Mesothelial cell of epicardium (in vitro differentiated cells): Measurements from ENCODE around the gene LCE3D. TPM values are rescaled to one million over a fixed set of nuclear protein-coding genes. Genes with fewer than 3 reads are reported as not detected.

Source experiments
- DNase-seq, 2 experiments: peaks; one replicate each; pipeline ENCODE4 v3.0.0; 2021; ENCODE audit warnings: low spot score in 2 of 2; ENCODE audit not compliant: unreplicated experiment in 2 of 2
- H3K27ac Mint-ChIP-seq: 2 replicates; pipeline ENCODE4 v1.8.0; 2021; ENCODE audit warnings: mixed read lengths
- H3K27me3 Mint-ChIP-seq: 2 replicates; pipeline ENCODE4 v1.8.0; 2021; ENCODE audit warnings: low read depth, mixed read lengths
- H3K36me3 Mint-ChIP-seq: 2 replicates; pipeline ENCODE4 v1.8.0; 2021; ENCODE audit warnings: mixed read lengths
- H3K4me1 Mint-ChIP-seq: 2 replicates; pipeline ENCODE4 v1.8.0; 2021; ENCODE audit warnings: mixed read lengths
- H3K4me3 Mint-ChIP-seq: 2 replicates; pipeline ENCODE4 v1.8.0; 2021; ENCODE audit warnings: mild to moderate bottlenecking, moderate library complexity, mixed read lengths
- H3K9me3 Mint-ChIP-seq: 2 replicates; pipeline ENCODE4 v1.8.0; 2021; ENCODE audit warnings: mixed read lengths
- CTCF ChIP-seq: fragments of 200-600 bp; sonication (generic); IDR thresholded peaks from one replicate; pipeline ENCODE4 v1.5.0; 2021; ENCODE audit warnings: antibody characterized with exemption; ENCODE audit not compliant: unreplicated experiment
- total RNA-seq: library from RNA; stranded (reverse); gene quantifications from 3 replicates; pipeline ENCODE4 v1.2.1, GENCODE V29; 2021

The LCE3D gene
- total RNA-seq, 1 donor from 2014 or later = not detected

DNA sequence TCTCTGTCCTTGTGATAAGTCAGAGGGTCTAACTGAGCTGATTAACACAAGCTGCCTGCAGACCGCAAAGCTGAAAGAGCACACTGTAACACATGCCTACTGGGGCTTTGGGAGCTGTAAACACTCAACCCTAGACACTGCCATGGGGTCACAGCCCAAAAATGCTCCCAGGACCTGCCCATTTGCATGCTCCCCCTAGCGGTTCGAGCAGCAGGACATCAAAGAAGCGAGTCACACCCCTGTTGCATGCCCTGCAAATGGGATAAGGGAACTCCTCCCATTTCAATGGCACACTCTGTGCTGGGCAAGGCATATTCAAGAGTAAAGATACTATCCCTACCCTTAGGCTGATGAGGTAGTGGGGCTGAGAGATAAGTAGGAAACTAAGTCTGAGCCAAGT lies 36.5 kb downstream of the LCE3D start:
- Mint-ChIP-seq H3K4me3 (no peak overlapping the region), H3K4me1 (no peaks in the 10 kb centered on the region), H3K27ac (no peak overlapping the region), H3K9me3 (peaks cover 70% of the 10 kb centered on the region), H3K36me3 (peaks cover 2% of the 10 kb centered on the region), H3K27me3 (no peaks in the 10 kb centered on the region)
- no peak for DNase-seq
- no peak for TF ChIP-seq CTCF

DNA sequence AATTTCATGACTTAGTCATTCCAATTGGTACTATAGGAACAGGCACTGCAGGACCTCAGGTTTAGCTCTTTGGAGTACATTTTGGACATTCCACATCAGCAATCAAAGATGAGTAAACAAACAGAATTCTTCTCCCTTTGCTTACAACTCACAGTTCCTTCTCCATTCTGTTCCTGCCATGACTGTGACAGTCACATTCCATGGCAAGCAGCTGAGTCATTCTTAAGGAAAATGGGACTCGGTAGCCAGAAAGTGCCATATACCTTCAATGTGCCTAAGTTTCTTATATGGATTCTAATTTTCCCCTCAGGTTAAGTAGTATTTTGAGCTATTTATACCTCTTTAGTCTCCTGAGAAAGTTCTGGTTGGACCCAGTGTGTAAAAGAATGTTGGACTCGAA lies 40.4 kb downstream of the LCE3D start:
- H3K4me3 Mint-ChIP-seq = no peak overlapping the region
- no peaks in the 10 kb centered on the region for H3K4me1 Mint-ChIP-seq
- peaks cover 2% of the 10 kb centered on the region for H3K36me3 Mint-ChIP-seq
- no peak overlapping the region for H3K27ac Mint-ChIP-seq
- no peak for TF ChIP-seq CTCF
- H3K27me3 Mint-ChIP-seq = no peaks in the 10 kb centered on the region
- peaks cover 85% of the 10 kb centered on the region for H3K9me3 Mint-ChIP-seq
- no peak for DNase-seq

DNA sequence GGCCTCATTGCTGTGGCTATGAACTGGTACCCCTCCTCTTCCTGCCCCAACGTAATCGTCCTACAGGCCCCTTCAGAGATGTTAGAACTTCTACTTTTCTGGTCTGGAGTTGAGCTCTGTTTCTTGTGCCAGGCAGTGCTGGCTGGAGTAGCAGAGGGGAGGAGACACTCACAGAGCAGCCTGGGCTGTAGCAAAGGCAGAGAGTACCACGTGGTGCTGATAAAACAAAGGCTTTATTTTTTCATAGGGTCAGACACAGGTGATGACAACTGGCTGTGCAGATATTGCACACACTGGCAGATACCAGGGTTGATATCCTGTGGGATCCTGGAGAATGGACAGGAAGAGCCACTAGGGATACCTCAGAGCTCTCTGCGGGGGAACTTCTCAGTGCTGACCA lies 42.8 kb downstream of the LCE3D start:
- TF ChIP-seq CTCF = no peak
- H3K4me1 Mint-ChIP-seq = no peaks in the 10 kb centered on the region
- H3K27me3 Mint-ChIP-seq = no peaks in the 10 kb centered on the region
- no peak overlapping the region for H3K4me3 Mint-ChIP-seq
- DNase-seq = no peak
- H3K9me3 Mint-ChIP-seq = peaks cover 80% of the 10 kb centered on the region
- peaks cover 4% of the 10 kb centered on the region for H3K36me3 Mint-ChIP-seq
- H3K27ac Mint-ChIP-seq = no peak overlapping the region

DNA sequence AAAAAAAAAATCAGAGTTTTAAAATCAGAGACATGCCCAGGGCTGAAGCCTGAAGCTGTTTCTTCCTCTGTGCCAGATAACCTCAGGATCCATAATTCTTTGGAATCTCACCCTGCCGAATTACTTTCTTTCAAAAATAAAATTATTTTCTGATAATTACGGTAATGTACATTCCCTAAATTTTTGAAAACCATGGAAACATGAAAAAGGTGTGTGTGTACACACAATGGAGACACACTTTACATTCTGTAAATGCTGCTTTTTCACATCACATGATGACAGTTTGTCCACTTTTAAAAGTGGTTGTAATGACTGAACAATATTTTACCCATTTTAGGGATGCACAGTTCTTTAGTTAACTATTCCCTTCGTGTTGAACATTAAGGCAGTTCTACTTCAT lies 44.5 kb downstream of the LCE3D start:
- DNase-seq = no peak
- H3K27ac Mint-ChIP-seq = no peak overlapping the region
- no peak for TF ChIP-seq CTCF
- no peaks in the 10 kb centered on the region for H3K4me1 Mint-ChIP-seq
- peaks cover 4% of the 10 kb centered on the region for H3K36me3 Mint-ChIP-seq
- no peaks in the 10 kb centered on the region for H3K27me3 Mint-ChIP-seq
- H3K4me3 Mint-ChIP-seq = no peak overlapping the region
- peaks cover 76% of the 10 kb centered on the region for H3K9me3 Mint-ChIP-seq

DNA sequence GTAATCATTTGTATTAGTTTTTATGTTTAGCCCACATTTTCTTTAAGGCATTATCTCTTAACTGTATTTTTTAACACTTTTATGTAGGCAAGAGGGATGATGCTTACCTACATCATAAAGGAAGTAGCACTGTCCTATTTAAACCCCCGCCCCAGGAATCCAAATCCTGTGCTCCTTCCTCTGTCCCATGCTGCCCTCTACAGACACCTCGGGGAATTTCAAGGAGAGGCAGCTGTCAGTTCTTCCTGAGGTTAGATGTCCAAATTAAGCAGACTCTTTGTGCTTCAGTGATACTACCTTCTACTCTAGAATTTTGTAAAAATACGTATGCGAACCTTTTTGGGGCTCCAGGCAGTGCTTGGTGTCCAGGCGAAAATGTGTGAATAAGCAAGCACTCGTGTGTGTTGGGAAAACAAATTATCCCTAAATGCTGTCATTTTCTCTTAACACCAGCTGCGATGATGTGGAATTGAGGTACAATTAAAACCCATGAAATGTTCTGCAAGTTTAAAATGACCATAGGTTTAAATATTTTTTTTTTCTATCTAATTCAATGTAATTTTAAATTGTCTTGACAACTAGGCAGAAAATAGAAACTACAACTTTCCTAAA lies 46.9 kb downstream of the LCE3D start:
- H3K27me3 Mint-ChIP-seq = no peaks in the 10 kb centered on the region
- no peak for TF ChIP-seq CTCF
- no peak for DNase-seq
- H3K36me3 Mint-ChIP-seq = peaks cover 4% of the 10 kb centered on the region
- H3K9me3 Mint-ChIP-seq = peaks cover 75% of the 10 kb centered on the region
- no peaks in the 10 kb centered on the region for H3K4me1 Mint-ChIP-seq
- no peak overlapping the region for H3K4me3 Mint-ChIP-seq
- H3K27ac Mint-ChIP-seq = no peak overlapping the region

Other genes starting within 250 kb of the LCE3D start
- gene FLG2, start 220.5 kb downstream of the LCE3D start, total RNA-seq = not detected in 3 replicates
- gene CRNN, start 166.3 kb downstream of the LCE3D start, total RNA-seq = not detected in 3 replicates
- gene LCE5A, start 69.7 kb downstream of the LCE3D start, total RNA-seq = not detected in 3 replicates
- gene CRCT1, start 66.0 kb downstream of the LCE3D start, total RNA-seq = not detected in 3 replicates
- not detected in 3 replicates for gene LCE3E, start 13.7 kb downstream of the LCE3D start, total RNA-seq
- not detected in 3 replicates for gene LCE3C, start 19.7 kb upstream of the LCE3D start, total RNA-seq
- gene LCE3B, start 33.3 kb upstream of the LCE3D start, total RNA-seq = not detected in 3 replicates
- not detected in 3 replicates for gene LCE3A, start 42.6 kb upstream of the LCE3D start, total RNA-seq
- not detected in 3 replicates for gene LCE2D, start 82.9 kb upstream of the LCE3D start, total RNA-seq
- gene LCE2C, start 94.8 kb upstream of the LCE3D start, total RNA-seq = not detected in 3 replicates
- not detected in 3 replicates for gene LCE2B, start 105.6 kb upstream of the LCE3D start, total RNA-seq
- gene LCE2A, start 117.8 kb upstream of the LCE3D start, total RNA-seq = not detected in 3 replicates
- gene LCE4A, start 127.6 kb upstream of the LCE3D start, total RNA-seq = not detected in 3 replicates
- not detected in 3 replicates for gene KPRP, start 177.5 kb upstream of the LCE3D start, total RNA-seq
- not detected in 3 replicates for gene LCE1F, start 194.6 kb upstream of the LCE3D start, total RNA-seq
- not detected in 3 replicates for gene LCE1E, start 205.7 kb upstream of the LCE3D start, total RNA-seq
- not detected in 3 replicates for gene LCE1D, start 216.2 kb upstream of the LCE3D start, total RNA-seq
- gene LCE1C, start 226.1 kb upstream of the LCE3D start, total RNA-seq = not detected in 3 replicates
- gene LCE1B, start 231.5 kb upstream of the LCE3D start, total RNA-seq = not detected in 3 replicates
- gene LCE1A, start 247.0 kb upstream of the LCE3D start, total RNA-seq = not detected in 3 replicates